HEK293 (cell line): ENCODE data around the gene MAP3K13.

Source experiments
- CTCF ChIA-PET: fragments of 350-600 bp; formaldehyde crosslinking; extraction: SDS; loops from one replicate; lab custom pipeline; 2021; ENCODE audit warnings: antibody characterized with exemption; lab: Yijun Ruan, JAX
- POLR2A ChIA-PET: fragments of 300-600 bp; formaldehyde crosslinking; extraction: SDS; loops from one replicate; lab custom pipeline; 2020; ENCODE audit warnings: antibody characterized with exemption, inconsistent platforms; lab: Yijun Ruan, JAX
- H3K27ac ChIP-seq: fragments of 200-500 bp; sonication (Bioruptor generic); 2 replicates; pipeline ENCODE4 v1.5.1; 2014; ENCODE audit warnings: low read depth, low read length, control low read depth, inconsistent platforms; ENCODE audit errors: extremely low read depth
- H3K36me3 ChIP-seq, 2 experiments: fragments of 200-500 bp in 1 of 2; sonication (Bioruptor generic) in 1 of 2; 1 replicate in 1 of 2; 2 replicates in 1 of 2; pipeline ENCODE4 v1.5.1; 2014 to 2017; ENCODE audit warnings: inconsistent platforms in 2 of 2, low read length in 2 of 2; ENCODE audit not compliant: control insufficient read depth in 2 of 2, insufficient read depth in 1 of 2
- H3K4me1 ChIP-seq: fragments of 200-500 bp; sonication (Bioruptor generic); 2 replicates; pipeline ENCODE4 v1.5.1; 2014; ENCODE audit warnings: mild to moderate bottlenecking, low read length, inconsistent platforms; ENCODE audit not compliant: control insufficient read depth, insufficient read depth
- H3K4me3 ChIP-seq: 2 replicates; pipeline ENCODE4 v1.5.1; 2011; ENCODE audit warnings: low read depth, mild to moderate bottlenecking, control low read depth, low read length, moderate library complexity
- H3K9me3 ChIP-seq: fragments of 200-500 bp; sonication (Bioruptor generic); 2 replicates; pipeline ENCODE4 v1.5.1; 2014; ENCODE audit warnings: low read depth, low read length, inconsistent platforms; ENCODE audit not compliant: control insufficient read depth, insufficient read depth
- KLF7 ChIP-seq: fragments of 450-650 bp; formaldehyde crosslinking; IDR thresholded peaks from 2 replicates; pipeline ENCODE4 v1.5.1; 2016; ENCODE audit warnings: missing biosample characterization, missing genetic modification characterization, borderline replicate concordance
- MEIS1 ChIP-seq: sonication (generic); formaldehyde crosslinking; IDR thresholded peaks from 2 replicates; pipeline ENCODE4 v1.8.1; 2022; ENCODE audit warnings: missing genetic modification reagents, mild to moderate bottlenecking, borderline replicate concordance
- PRDM1 ChIP-seq: fragments of 450-650 bp; formaldehyde crosslinking; IDR thresholded peaks from 2 replicates; pipeline ENCODE4; 2016; ENCODE audit warnings: missing biosample characterization, missing genetic modification characterization
- REPIN1 ChIP-seq: fragments of 450-650 bp; formaldehyde crosslinking; IDR thresholded peaks from 2 replicates; pipeline ENCODE4 v1.5.1; 2017; ENCODE audit warnings: missing biosample characterization, missing genetic modification characterization, low read depth
- ZFHX2 ChIP-seq: fragments of 450-650 bp; formaldehyde crosslinking; conservative IDR thresholded peaks from 2 replicates; pipeline ENCODE4 v1.5.1; 2016; ENCODE audit warnings: missing biosample characterization, missing genetic modification characterization
- ZFP37 ChIP-seq: fragments of 450-650 bp; formaldehyde crosslinking; IDR thresholded peaks from 2 replicates; pipeline ENCODE4 v1.5.1; 2016; ENCODE audit warnings: missing biosample characterization, missing genetic modification characterization
- ZNF133 ChIP-seq: fragments of 450-650 bp; formaldehyde crosslinking; IDR thresholded peaks from 2 replicates; pipeline ENCODE4 v1.5.1; 2016; ENCODE audit warnings: missing biosample characterization, missing genetic modification characterization
- ZNF169 ChIP-seq: fragments of 450-650 bp; formaldehyde crosslinking; IDR thresholded peaks from 2 replicates; pipeline ENCODE4 v1.5.1; 2016; ENCODE audit warnings: missing biosample characterization, missing genetic modification characterization
- ZNF366 ChIP-seq: fragments of 450-650 bp; formaldehyde crosslinking; conservative IDR thresholded peaks from 2 replicates; pipeline ENCODE4 v1.5.1; 2016; ENCODE audit warnings: missing biosample characterization, missing genetic modification characterization
- ZNF426 ChIP-seq: fragments of 450-650 bp; formaldehyde crosslinking; IDR thresholded peaks from 2 replicates; pipeline ENCODE4 v1.5.1; 2017; ENCODE audit warnings: missing biosample characterization, missing genetic modification characterization, mild to moderate bottlenecking, inconsistent platforms, moderate library complexity
- ZNF501 ChIP-seq: fragments of 450-650 bp; formaldehyde crosslinking; IDR thresholded peaks from 2 replicates; pipeline ENCODE4 v1.5.1; 2016; ENCODE audit warnings: missing biosample characterization, missing genetic modification characterization
- ZNF510 ChIP-seq: fragments of 450-650 bp; formaldehyde crosslinking; IDR thresholded peaks from 2 replicates; pipeline ENCODE4 v1.5.1; 2018; ENCODE audit warnings: mild to moderate bottlenecking, missing genetic modification characterization, missing biosample characterization; ENCODE audit not compliant: insufficient replicate concordance
- ZNF561 ChIP-seq: fragments of 450-650 bp; IDR thresholded peaks from 2 replicates; pipeline ENCODE4 v1.5.1; 2018; ENCODE audit warnings: missing biosample characterization, missing genetic modification characterization, borderline replicate concordance
- ZNF707 ChIP-seq: fragments of 450-650 bp; formaldehyde crosslinking; IDR thresholded peaks from 2 replicates; pipeline ENCODE4 v1.5.1; 2016; ENCODE audit warnings: missing biosample characterization, missing genetic modification characterization
- ZNF776 ChIP-seq: fragments of 450-650 bp; formaldehyde crosslinking; IDR thresholded peaks from 2 replicates; pipeline ENCODE4 v1.5.0; 2017; ENCODE audit warnings: missing biosample characterization, missing genetic modification characterization, borderline replicate concordance
- TF ChIP-seq, protein P1 (sequence below): fragments of 450-650 bp; IDR thresholded peaks from 2 replicates; pipeline ENCODE4 v1.5.1; 2018; ENCODE audit warnings: missing biosample characterization, mild to moderate bottlenecking, missing genetic modification characterization
- TF ChIP-seq, protein P2 (sequence below): fragments of 450-650 bp; formaldehyde crosslinking; IDR thresholded peaks from 2 replicates; pipeline ENCODE4 v1.5.1; 2016; ENCODE audit warnings: missing biosample characterization, missing genetic modification characterization, borderline replicate concordance

The MAP3K13 gene

DNA sequence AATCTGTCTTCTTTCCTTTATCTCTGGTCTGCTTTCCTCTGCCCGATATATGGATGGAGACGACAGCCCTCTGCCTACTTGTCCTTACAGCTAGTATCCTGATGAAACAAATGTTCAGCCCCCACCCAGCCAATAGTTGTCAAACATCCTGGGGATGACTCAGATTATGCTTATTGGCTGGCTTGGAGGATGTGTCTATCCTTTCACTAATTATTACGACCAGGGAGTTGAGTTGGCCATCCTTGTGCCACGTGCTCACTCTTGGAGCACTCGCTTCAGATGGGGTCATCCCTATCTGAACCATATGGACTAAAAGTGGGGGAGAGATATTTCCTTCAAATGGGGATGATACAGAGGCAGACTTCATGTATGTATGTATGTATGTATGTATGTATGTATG lies 6.4 kb upstream of the MAP3K13 start:
- ChIA-PET CTCF (interaction anchor here (1.2 kb wide), 1 partner anchor 49 kb away, joined by 4 read pairs; no protein-coding TSS in a partner anchor), POLR2A (interaction anchor here (1.1 kb wide), 1 partner anchor 230 kb away, joined by 3 read pairs; no protein-coding TSS in a partner anchor)
- Histone ChIP-seq H3K4me1 (no peaks in the 10 kb centered on the region), H3K4me3 (no peak overlapping the region), H3K9me3 (no peaks in the 10 kb centered on the region), H3K27ac (no peak overlapping the region), H3K36me3 (no peaks in the 10 kb centered on the region)
- TF ChIP-seq ZNF366 (tag by site-specific recombination) (no peak), MEIS1 (CRISPR knock-in tag) (no peak), ZNF561 (tag by site-specific recombination) (no peak), ZNF707 (tag by site-specific recombination) (no peak), ZNF501 (tag by site-specific recombination) (no peak), ZNF133 (tag by site-specific recombination) (no peak), ZFHX2 (tag by site-specific recombination) (no peak), ZNF426 (tag by site-specific recombination) (no peak), ZNF169 (tag by site-specific recombination) (no peak)
- TF ChIP-seq, protein P1, sequence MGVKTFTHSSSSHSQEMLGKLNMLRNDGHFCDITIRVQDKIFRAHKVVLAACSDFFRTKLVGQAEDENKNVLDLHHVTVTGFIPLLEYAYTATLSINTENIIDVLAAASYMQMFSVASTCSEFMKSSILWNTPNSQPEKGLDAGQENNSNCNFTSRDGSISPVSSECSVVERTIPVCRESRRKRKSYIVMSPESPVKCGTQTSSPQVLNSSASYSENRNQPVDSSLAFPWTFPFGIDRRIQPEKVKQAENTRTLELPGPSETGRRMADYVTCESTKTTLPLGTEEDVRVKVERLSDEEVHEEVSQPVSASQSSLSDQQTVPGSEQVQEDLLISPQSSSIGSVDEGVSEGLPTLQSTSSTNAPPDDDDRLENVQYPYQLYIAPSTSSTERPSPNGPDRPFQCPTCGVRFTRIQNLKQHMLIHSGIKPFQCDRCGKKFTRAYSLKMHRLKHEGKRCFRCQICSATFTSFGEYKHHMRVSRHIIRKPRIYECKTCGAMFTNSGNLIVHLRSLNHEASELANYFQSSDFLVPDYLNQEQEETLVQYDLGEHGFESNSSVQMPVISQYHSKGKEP (tag by site-specific recombination) = no peak
- TF ChIP-seq, protein P2, sequence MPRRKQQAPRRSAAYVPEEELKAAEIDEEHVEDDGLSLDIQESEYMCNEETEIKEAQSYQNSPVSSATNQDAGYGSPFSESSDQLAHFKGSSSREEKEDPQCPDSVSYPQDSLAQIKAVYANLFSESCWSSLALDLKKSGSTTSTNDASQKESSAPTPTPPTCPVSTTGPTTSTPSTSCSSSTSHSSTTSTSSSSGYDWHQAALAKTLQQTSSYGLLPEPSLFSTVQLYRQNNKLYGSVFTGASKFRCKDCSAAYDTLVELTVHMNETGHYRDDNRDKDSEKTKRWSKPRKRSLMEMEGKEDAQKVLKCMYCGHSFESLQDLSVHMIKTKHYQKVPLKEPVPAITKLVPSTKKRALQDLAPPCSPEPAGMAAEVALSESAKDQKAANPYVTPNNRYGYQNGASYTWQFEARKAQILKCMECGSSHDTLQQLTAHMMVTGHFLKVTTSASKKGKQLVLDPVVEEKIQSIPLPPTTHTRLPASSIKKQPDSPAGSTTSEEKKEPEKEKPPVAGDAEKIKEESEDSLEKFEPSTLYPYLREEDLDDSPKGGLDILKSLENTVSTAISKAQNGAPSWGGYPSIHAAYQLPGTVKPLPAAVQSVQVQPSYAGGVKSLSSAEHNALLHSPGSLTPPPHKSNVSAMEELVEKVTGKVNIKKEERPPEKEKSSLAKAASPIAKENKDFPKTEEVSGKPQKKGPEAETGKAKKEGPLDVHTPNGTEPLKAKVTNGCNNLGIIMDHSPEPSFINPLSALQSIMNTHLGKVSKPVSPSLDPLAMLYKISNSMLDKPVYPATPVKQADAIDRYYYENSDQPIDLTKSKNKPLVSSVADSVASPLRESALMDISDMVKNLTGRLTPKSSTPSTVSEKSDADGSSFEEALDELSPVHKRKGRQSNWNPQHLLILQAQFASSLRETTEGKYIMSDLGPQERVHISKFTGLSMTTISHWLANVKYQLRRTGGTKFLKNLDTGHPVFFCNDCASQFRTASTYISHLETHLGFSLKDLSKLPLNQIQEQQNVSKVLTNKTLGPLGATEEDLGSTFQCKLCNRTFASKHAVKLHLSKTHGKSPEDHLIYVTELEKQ (tag by site-specific recombination) = no peak
- TF ChIP-seq, all 188 proteins: peak for 0

DNA sequence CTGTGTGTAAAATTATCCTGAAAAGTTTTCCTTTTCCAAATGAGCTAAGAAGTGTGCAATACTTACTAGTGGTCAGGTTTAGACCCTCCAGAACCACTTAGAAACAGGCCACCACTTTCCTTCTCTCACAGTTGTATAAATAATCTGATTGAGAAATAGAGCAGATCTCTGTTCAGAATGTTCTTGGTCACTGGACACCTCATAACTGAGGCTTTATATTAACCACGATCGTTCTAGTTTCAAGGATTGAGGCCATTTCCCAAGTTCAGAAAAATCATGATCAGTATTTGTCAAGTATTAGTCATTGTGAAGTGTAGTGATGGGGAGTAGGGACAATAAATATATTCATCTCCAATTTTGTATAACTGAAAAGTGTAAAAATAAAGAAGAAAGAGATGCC lies 1.0 kb upstream of the MAP3K13 start:
- Histone ChIP-seq H3K9me3 (no peaks in the 10 kb centered on the region), H3K27ac (no peak overlapping the region), H3K4me3 (no peak overlapping the region), H3K36me3 (no peaks in the 10 kb centered on the region), H3K4me1 (peaks cover 3% of the 10 kb centered on the region; the same call in 1 of the 2 replicates)
- TF ChIP-seq ZNF501 (tag by site-specific recombination) (no peak), ZFP37 (tag by site-specific recombination) (no peak), REPIN1 (tag by site-specific recombination) (no peak), PRDM1 (tag by site-specific recombination) (no peak), ZNF510 (tag by site-specific recombination) (no peak), KLF7 (no peak), ZNF776 (tag by site-specific recombination) (no peak)
- TF ChIP-seq, protein P1 (tag by site-specific recombination) = no peak
- ChIA-PET CTCF (no interaction called here), POLR2A (no interaction called here)
